ENCODE results near the gene KCNS1.

The KCNS1 gene

GRCh38 chr20:45111285-45111684, 10.4 kb upstream of the KCNS1 start:
- TF ChIP-seq CTCF (conservative IDR thresholded peaks at IDR 0.05; ENCODE audit: low read depth): no peak
- ChIA-PET POLR2A (ENCODE audit: low non-redundant PET) (interaction anchor here (0.5 kb wide), 1 partner anchor 166 kb away, joined by 13 read pairs; no protein-coding TSS in a partner anchor), CTCF (interaction anchor here (0.6 to 6.7 kb wide), 14 partner anchors 8 to 657 kb away, joined by 3 to 87 read pairs (median 6); no protein-coding TSS in a partner anchor)
- DNase-seq (ENCODE audit: low spot score): no peak
- H3K27ac ChIP-seq: no peak overlapping the region

GRCh38 chr20:45110301-45110700, 9.4 kb upstream of the KCNS1 start:
- ChIA-PET POLR2A (ENCODE audit: low non-redundant PET) (no interaction called here), CTCF (interaction anchor here (0.5 to 6.7 kb wide), 11 partner anchors 14 to 792 kb away, joined by 3 to 87 read pairs (median 4); no protein-coding TSS in a partner anchor)
- no peak overlapping the region for H3K27ac ChIP-seq
- DNase-seq (ENCODE audit: low spot score): no peak
- TF ChIP-seq CTCF (conservative IDR thresholded peaks at IDR 0.05; ENCODE audit: low read depth): no peak

GRCh38 chr20:45109634-45110033, 8.7 kb upstream of the KCNS1 start:
- CTCF ChIA-PET: interaction anchor here (0.5 to 6.7 kb wide), 7 partner anchors 14 to 267 kb away, joined by 3 to 87 read pairs (median 4); no protein-coding TSS in a partner anchor
- POLR2A ChIA-PET (ENCODE audit: low non-redundant PET): no interaction called here
- no peak for DNase-seq (ENCODE audit: low spot score)

GRCh38 chr20:45105317-45105716, 4.4 kb upstream of the KCNS1 start:
- CTCF ChIA-PET: interaction anchor here (0.6 to 3.4 kb wide), 3 partner anchors 9 to 374 kb away, joined by 3 to 23 read pairs (median 12); no protein-coding TSS in a partner anchor
- no peak for TF ChIP-seq CTCF (conservative IDR thresholded peaks at IDR 0.05; ENCODE audit: low read depth)
- POLR2A ChIA-PET (ENCODE audit: low non-redundant PET): interaction anchor here (0.6 kb wide), 1 partner anchor 368 kb away, joined by 3 read pairs; no protein-coding TSS in a partner anchor
- peak; percentile 57 for DNase-seq (ENCODE audit: low spot score)
- H3K27ac ChIP-seq: no peak overlapping the region

More at GRCh38 chr20:45109634-45110033, 8.7 kb upstream of the KCNS1 start:
- no peak overlapping the region for H3K27ac ChIP-seq
- TF ChIP-seq CTCF (conservative IDR thresholded peaks at IDR 0.05; ENCODE audit: low read depth): no peak

GRCh38 chr20:45104786-45105185, 3.9 kb upstream of the KCNS1 start:
- DNase-seq (ENCODE audit: low spot score): peak; percentile 58
- CTCF ChIA-PET: interaction anchor here (0.6 to 3.4 kb wide), 3 partner anchors 9 to 99 kb away, joined by 3 to 23 read pairs (median 12); no protein-coding TSS in a partner anchor
- no peak for TF ChIP-seq CTCF (conservative IDR thresholded peaks at IDR 0.05; ENCODE audit: low read depth)
- no peak overlapping the region for H3K27ac ChIP-seq
- POLR2A ChIA-PET (ENCODE audit: low non-redundant PET): no interaction called here

GRCh38 chr20:45103072-45103471, 2.1 kb upstream of the KCNS1 start:
- POLR2A ChIA-PET (ENCODE audit: low non-redundant PET): no interaction called here
- no peak for DNase-seq (ENCODE audit: low spot score)
- H3K27ac ChIP-seq: no peak overlapping the region
- CTCF ChIA-PET: interaction anchor here (0.9 to 1.3 kb wide), 3 partner anchors 9 to 190 kb away, joined by 4 to 5 read pairs (median 5); no protein-coding TSS in a partner anchor
- no peak for TF ChIP-seq CTCF (conservative IDR thresholded peaks at IDR 0.05; ENCODE audit: low read depth)
